B cell (primary cell): ENCODE measurements around the gene VILL. TPM values are rescaled to one million over a fixed set of nuclear protein-coding genes. Genes with fewer than 3 reads are reported as not detected.

Experiments
- ATAC-seq: fragments of 200-7000 bp; cut with Tn5 transposase; one replicate; pipeline ENCODE4 v1.10.0; 2021; ENCODE audit warnings: low read depth, mild to moderate bottlenecking, moderate number of reproducible peaks, moderate library complexity
- CTCF ChIA-PET: fragments of 350-600 bp; sonication (Branson Sonifier 250); formaldehyde crosslinking; loops from one replicate; lab custom pipeline; 2021; ENCODE audit warnings: antibody characterized with exemption, inconsistent platforms; lab: Charles Lee
- POLR2A ChIA-PET: fragments of 350-600 bp; sonication (Branson Sonifier 250); formaldehyde crosslinking; loops from one replicate; lab custom pipeline; 2021; ENCODE audit warnings: antibody characterized with exemption; lab: Charles Lee
- DNase-seq: peaks from one replicate; pipeline ENCODE4 v3.0.0; 2013
- H2AFZ ChIP-seq: 2 replicates; pipeline ENCODE4 v1.6.1; 2012; ENCODE audit warnings: mild to moderate bottlenecking, low read depth, low read length; ENCODE audit not compliant: insufficient read depth, poor library complexity, severe bottlenecking
- H3K27ac ChIP-seq, 2 donors: 1 replicate in 1 of 2; 2 replicates in 1 of 2; pipeline ENCODE4 v1.5.1; 2012 to 2013; ENCODE audit warnings: low read length in 2 of 2, mild to moderate bottlenecking in 2 of 2, moderate library complexity in 1 of 2
- H3K27me3 ChIP-seq, 4 experiments: fragments of 200-600 bp in 1 of 4; sonication (generic) in 1 of 4; replicated peaks in 1 of 4; 1 replicate in 2 of 4; 2 replicates in 2 of 4; pipeline versions ENCODE4 v1.6.1 to v1.7.0; 2013 to 2016; ENCODE audit warnings: low read length in 3 of 4, mild to moderate bottlenecking in 2 of 4, mixed read lengths in 1 of 4, moderate library complexity in 1 of 4; ENCODE audit not compliant: insufficient read depth in 4 of 4, control insufficient read depth in 3 of 4; ENCODE audit errors: control extremely low read depth in 1 of 4
- H3K36me3 ChIP-seq, 2 experiments: replicated peaks in 1 of 2; 1 replicate in 1 of 2; 2 replicates in 1 of 2; pipeline versions ENCODE4 v1.6.1 to v1.7.1; 2013; ENCODE audit warnings: low read length in 1 of 2; ENCODE audit not compliant: insufficient read depth in 2 of 2, control insufficient read depth in 1 of 2; ENCODE audit errors: control extremely low read depth in 1 of 2, extremely low read depth in 1 of 2
- H3K4me1 ChIP-seq, 2 donors: fragments of 200-600 bp in 1 of 2; sonication (generic) in 1 of 2; 1 replicate in 1 of 2; 2 replicates in 1 of 2; pipeline versions ENCODE4 v1.5.1 to v1.6.1; 2013 to 2017; ENCODE audit warnings: low read length in 2 of 2; ENCODE audit not compliant: control insufficient read depth in 2 of 2, insufficient read depth in 2 of 2
- H3K4me2 ChIP-seq: replicated peaks from 2 replicates; pipeline ENCODE3; 2012; ENCODE audit warnings: mild to moderate bottlenecking, low read depth, low read length; ENCODE audit not compliant: poor library complexity, severe bottlenecking
- H3K4me3 ChIP-seq, 5 experiments: fragments of 200-600 bp in 1 of 5; sonication (generic) in 1 of 5; 1 replicate in 3 of 5; 2 replicates in 2 of 5; pipeline versions ENCODE4 v1.5.1 to v1.7.0; 2011 to 2016; ENCODE audit warnings: low read length in 4 of 5, mild to moderate bottlenecking in 4 of 5, low read depth in 2 of 5, control low read depth in 1 of 5, moderate library complexity in 1 of 5; ENCODE audit not compliant: insufficient read depth in 1 of 5; ENCODE audit errors: control extremely low read depth in 1 of 5, extremely low read depth in 1 of 5
- H3K79me2 ChIP-seq: fragments of 200-600 bp; sonication (generic); one replicate; pipeline ENCODE4 v1.6.0; 2016; ENCODE audit warnings: low read length; ENCODE audit not compliant: control insufficient read depth, insufficient read depth
- H3K9ac ChIP-seq: fragments of 200-600 bp; sonication (generic); 2 replicates; pipeline ENCODE4 v1.6.1; 2017; ENCODE audit warnings: mild to moderate bottlenecking, low read length, moderate library complexity
- H3K9me3 ChIP-seq, 3 donors: one replicate each; pipeline versions ENCODE4 v1.6.1 to v1.7.1; 2013; ENCODE audit warnings: low read length in 2 of 3; ENCODE audit not compliant: control insufficient read depth in 2 of 3, insufficient read depth in 1 of 3; ENCODE audit errors: control extremely low read depth in 1 of 3
- H4K20me1 ChIP-seq: 2 replicates; pipeline ENCODE4 v1.6.0; 2012; ENCODE audit warnings: mild to moderate bottlenecking, low read length; ENCODE audit not compliant: insufficient read depth, control insufficient read depth, poor library complexity, severe bottlenecking
- H3K27ac Mint-ChIP-seq: one replicate; pipeline ENCODE4 v1.8.0; 2021; ENCODE audit warnings: mixed read lengths
- H3K27me3 Mint-ChIP-seq: one replicate; pipeline ENCODE4 v1.8.0; 2021; ENCODE audit warnings: mixed read lengths
- H3K4me1 Mint-ChIP-seq: one replicate; pipeline ENCODE4 v1.8.0; 2021; ENCODE audit warnings: mixed read lengths
- H3K4me3 Mint-ChIP-seq: one replicate; pipeline ENCODE4 v1.8.0; 2021; ENCODE audit warnings: mixed read lengths
- H3K9me3 Mint-ChIP-seq: one replicate; pipeline ENCODE4 v1.8.0; 2022; ENCODE audit warnings: mixed read lengths; ENCODE audit not compliant: insufficient read depth
- CTCF ChIP-seq: fragments of 200-600 bp; IDR thresholded peaks from one replicate; pipeline ENCODE4 v1.8.0; 2022; ENCODE audit warnings: antibody characterized with exemption, mild to moderate bottlenecking
- EZH2 ChIP-seq: IDR thresholded peaks from 2 replicates; pipeline ENCODE4 v1.6.1; 2012; ENCODE audit warnings: borderline replicate concordance, low read depth, mild to moderate bottlenecking, moderate library complexity, low read length; ENCODE audit not compliant: insufficient read depth, poor library complexity, severe bottlenecking
- WGBS: methylation state at CpG from one replicate; pipeline ENCODE4 v1.1.5; 2013; ENCODE audit warnings: missing lambda C conversion rate; ENCODE audit not compliant: insufficient coverage; 5-methylcytosine and 5-hydroxymethylcytosine counted together
- intact Hi-C: fragments of 100-400 bp; cut with micrococcal nuclease; formaldehyde crosslinking; loops from one replicate; pipeline ENCODE4 v1.10.0; 2022
- polyA plus RNA-seq: library from polyadenylated mRNA; depleted of rRNA; stranded (reverse); fragments of >200 nt; gene quantifications from 2 replicates; pipeline ENCODE4 v1.2.3, GENCODE V29; 2012
- total RNA-seq, 2 donors: library from RNA; stranded (reverse); fragments of 120-200 nt in 1 of 2; gene quantifications; 1 replicate in 1 of 2; 2 replicates in 1 of 2; pipeline versions ENCODE4 v1.2.3 to v1.2.4, GENCODE V29; 2013 to 2022

Gene VILL
- total and polyA plus RNA-seq, 2 donors (not counting 1 experiment from before 2014, with no cell fraction given): 35.2 to 46.4 TPM

GRCh38 chr3:37980462-37981347 lies 9.9 kb upstream of the VILL start:
- Histone ChIP-seq H3K36me3 (no peaks in the 10 kb centered on the region), H3K4me3 (no peak overlapping the region), H3K27me3 (no peaks in the 10 kb centered on the region), H3K9me3 (no peaks in the 10 kb centered on the region), H3K27ac (no peak overlapping the region), H3K4me2 (no peak overlapping the region), H4K20me1 (no peaks in the 10 kb centered on the region), H3K4me1 (no peaks in the 10 kb centered on the region), H2AFZ (no peak overlapping the region), H3K9ac (no peak overlapping the region), H3K79me2 (no peaks in the 10 kb centered on the region)
- Mint-ChIP-seq H3K4me3 (no peak overlapping the region), H3K27me3 (peaks cover 11% of the 10 kb centered on the region), H3K9me3 (no peaks in the 10 kb centered on the region), H3K27ac (no peak overlapping the region), H3K4me1 (no peaks in the 10 kb centered on the region)
- WGBS: 94% methylated on average over 12 of the region's 14 CpGs
- no peak for DNase-seq
- ChIA-PET CTCF (interaction anchor here (1.1 to 3.6 kb wide), 3 partner anchors 13 to 500 kb away, joined by 3 to 12 read pairs (median 4); no protein-coding TSS in a partner anchor), POLR2A (no interaction called here)
- ATAC-seq: no peak
- TF ChIP-seq CTCF: no peak
- no peak for TF ChIP-seq EZH2
- intact Hi-C loops: no loop called here

- H3K4me3 ChIP-seq: no peak overlapping the region
- no peaks in the 10 kb centered on the region for H3K9me3 ChIP-seq
- Mint-ChIP-seq H3K9me3 (no peaks in the 10 kb centered on the region), H3K27me3 (peaks cover 11% of the 10 kb centered on the region), H3K4me1 (no peaks in the 10 kb centered on the region), H3K4me3 (no peak overlapping the region), H3K27ac (no peak overlapping the region)
- no peak overlapping the region for H2AFZ ChIP-seq
- H3K79me2 ChIP-seq: no peaks in the 10 kb centered on the region
- no peaks in the 10 kb centered on the region for H4K20me1 ChIP-seq
- intact Hi-C loops: no loop called here
- ChIA-PET POLR2A (no interaction called here), CTCF (interaction anchor here (3.6 kb wide), 1 partner anchor 13 kb away, joined by 12 read pairs; no protein-coding TSS in a partner anchor)
- DNase-seq: no peak
- H3K27me3 ChIP-seq: no peaks in the 10 kb centered on the region
- no peak overlapping the region for H3K9ac ChIP-seq
- no peak overlapping the region for H3K27ac ChIP-seq
- no peak for TF ChIP-seq CTCF
- no peak for TF ChIP-seq EZH2
- H3K4me1 ChIP-seq: no peaks in the 10 kb centered on the region
- H3K36me3 ChIP-seq: no peaks in the 10 kb centered on the region
- H3K4me2 ChIP-seq: no peak overlapping the region
- WGBS: 100% methylated on average over 2 of the region's 2 CpGs
- ATAC-seq: no peak
Observed at GRCh38 chr3:37981348-37981664, 9.3 kb upstream of the VILL start.
